ENCODE data around the gene MIS18BP1. TPM values are rescaled to one million over a fixed set of nuclear protein-coding genes. Genes with fewer than 3 reads are reported as not detected.
"Not testable (repeated sequence)": the region's sequence is repeated elsewhere in the genome, so short reads cannot be mapped to it uniquely, and the experiment has no call there.

The MIS18BP1 gene
- total and polyA plus RNA-seq, 7 donors: 1.5 to 5.1 (median 3.1) TPM

- H3K27ac ChIP-seq: no peak overlapping the region
- H3K9me3 ChIP-seq: no peaks in the 10 kb centered on the region
- no peak overlapping the region for H3K4me3 ChIP-seq
- no peaks in the 10 kb centered on the region for H3K36me3 ChIP-seq (ENCODE audit: insufficient read depth in 1 of 2, low read depth in 1 of 2)
- intact Hi-C loops (cut with DNase I): no loop called here
- no peaks in the 10 kb centered on the region for H3K27me3 ChIP-seq (ENCODE audit: insufficient read depth in 3 of 3, low read length in 2 of 3)
- DNase-seq (no peak), ATAC-seq (no peak)
- 73 to 80% (median 78%) methylated on average over 2 of the region's 2 CpGs for WGBS, 3 donors
- no peaks in the 10 kb centered on the region for H3K4me1 ChIP-seq
- TF ChIP-seq, protein P1, sequence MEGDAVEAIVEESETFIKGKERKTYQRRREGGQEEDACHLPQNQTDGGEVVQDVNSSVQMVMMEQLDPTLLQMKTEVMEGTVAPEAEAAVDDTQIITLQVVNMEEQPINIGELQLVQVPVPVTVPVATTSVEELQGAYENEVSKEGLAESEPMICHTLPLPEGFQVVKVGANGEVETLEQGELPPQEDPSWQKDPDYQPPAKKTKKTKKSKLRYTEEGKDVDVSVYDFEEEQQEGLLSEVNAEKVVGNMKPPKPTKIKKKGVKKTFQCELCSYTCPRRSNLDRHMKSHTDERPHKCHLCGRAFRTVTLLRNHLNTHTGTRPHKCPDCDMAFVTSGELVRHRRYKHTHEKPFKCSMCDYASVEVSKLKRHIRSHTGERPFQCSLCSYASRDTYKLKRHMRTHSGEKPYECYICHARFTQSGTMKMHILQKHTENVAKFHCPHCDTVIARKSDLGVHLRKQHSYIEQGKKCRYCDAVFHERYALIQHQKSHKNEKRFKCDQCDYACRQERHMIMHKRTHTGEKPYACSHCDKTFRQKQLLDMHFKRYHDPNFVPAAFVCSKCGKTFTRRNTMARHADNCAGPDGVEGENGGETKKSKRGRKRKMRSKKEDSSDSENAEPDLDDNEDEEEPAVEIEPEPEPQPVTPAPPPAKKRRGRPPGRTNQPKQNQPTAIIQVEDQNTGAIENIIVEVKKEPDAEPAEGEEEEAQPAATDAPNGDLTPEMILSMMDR (IDR thresholded peaks at IDR 0.05): no peak
Observed at GRCh38 chr14:45284802-45285201, 31.8 kb upstream of the MIS18BP1 start.

GRCh38 chr14:45281731-45282400 is 28.9 kb upstream of the MIS18BP1 start:
- 89 to 92% (median 90%) methylated on average over 12 of the region's 12 CpGs for WGBS, 3 donors
- ATAC-seq; H3K4me1 ChIP-seq; H3K27ac ChIP-seq; intact Hi-C loops (cut with DNase I); H3K36me3 ChIP-seq (ENCODE audit: insufficient read depth in 1 of 2, low read depth in 1 of 2); H3K4me3 ChIP-seq; H3K9me3 ChIP-seq; H3K27me3 ChIP-seq (ENCODE audit: insufficient read depth in 3 of 3, low read length in 2 of 3); DNase-seq: not testable (repeated sequence)

- H3K4me1 ChIP-seq: peaks cover 7% of the 10 kb centered on the region
- WGBS, 3 donors: 89 to 96% (median 90%) methylated on average over 6 of the region's 6 CpGs
- no peak overlapping the region for H3K4me3 ChIP-seq
- no peak for ATAC-seq
- DNase-seq: no peak
- H3K27ac ChIP-seq: no peak overlapping the region
- no peaks in the 10 kb centered on the region for H3K27me3 ChIP-seq (ENCODE audit: insufficient read depth in 3 of 3, low read length in 2 of 3)
- H3K9me3 ChIP-seq: no peaks in the 10 kb centered on the region
- intact Hi-C loops (cut with DNase I): no loop called here
- TF ChIP-seq, protein P1 (IDR thresholded peaks at IDR 0.05): no peak
- no peaks in the 10 kb centered on the region for H3K36me3 ChIP-seq (ENCODE audit: insufficient read depth in 1 of 2, low read depth in 1 of 2)
Observed at GRCh38 chr14:45271858-45272537, 19.0 kb upstream of the MIS18BP1 start.

DNA sequence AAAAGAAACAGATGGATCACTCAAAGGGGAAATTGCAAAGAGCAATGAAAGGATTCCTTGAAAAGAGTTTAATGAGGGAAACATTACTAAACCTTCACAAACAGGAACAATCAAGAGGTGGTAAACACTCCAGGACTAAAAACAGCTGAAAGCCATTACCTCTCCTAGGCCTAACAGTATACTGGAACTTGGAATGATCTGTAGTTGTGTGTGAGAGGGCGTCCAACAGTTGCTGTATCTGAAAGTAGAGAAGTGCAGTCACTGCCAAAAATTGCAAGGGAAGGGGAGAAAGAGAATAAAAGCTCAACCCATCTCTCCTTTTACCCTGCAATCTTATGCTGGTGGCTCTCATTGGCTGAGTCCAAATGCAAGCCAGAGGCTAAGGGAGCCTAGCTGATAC is 17.0 kb upstream of the MIS18BP1 start:
- TF ChIP-seq, protein P1 (IDR thresholded peaks at IDR 0.05): no peak
- no peaks in the 10 kb centered on the region for H3K9me3 ChIP-seq
- H3K4me3 ChIP-seq: no peak overlapping the region
- no peaks in the 10 kb centered on the region for H3K36me3 ChIP-seq (ENCODE audit: insufficient read depth in 1 of 2, low read depth in 1 of 2)
- H3K4me1 ChIP-seq: peaks cover 7% of the 10 kb centered on the region
- no peaks in the 10 kb centered on the region for H3K27me3 ChIP-seq (ENCODE audit: insufficient read depth in 3 of 3, low read length in 2 of 3)
- no peak overlapping the region for H3K27ac ChIP-seq
- intact Hi-C loops (cut with DNase I): no loop called here
- 21 to 40% (median 22%) methylated on average over 1 of the region's 1 CpG for WGBS, 3 donors
- ATAC-seq (no peak), DNase-seq (no peak)

DNA sequence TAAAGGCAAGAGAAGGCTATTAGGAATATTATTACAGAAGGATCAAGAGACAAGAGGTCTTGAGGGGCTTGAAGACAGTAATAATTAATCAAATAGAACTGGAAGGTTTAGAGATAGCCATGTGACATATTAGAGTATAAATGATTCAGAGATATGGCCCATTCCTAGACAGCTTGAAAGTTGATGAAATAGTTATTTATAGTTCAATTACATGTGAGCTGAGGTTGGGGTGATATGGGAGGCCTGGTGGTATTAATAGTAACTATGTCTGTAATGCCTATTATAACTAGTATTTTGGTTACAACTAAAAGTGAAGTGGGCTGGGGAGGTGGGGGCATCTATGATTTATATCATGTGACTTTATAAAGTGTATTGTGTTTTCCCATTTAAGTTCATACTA is 14.1 kb upstream of the MIS18BP1 start:
- TF ChIP-seq, protein P1 (IDR thresholded peaks at IDR 0.05): no peak
- Histone ChIP-seq H3K27me3 (ENCODE audit: insufficient read depth in 3 of 3, low read length in 2 of 3) (no peaks in the 10 kb centered on the region), H3K36me3 (ENCODE audit: insufficient read depth in 1 of 2, low read depth in 1 of 2) (no peaks in the 10 kb centered on the region), H3K4me1 (peaks cover 7% of the 10 kb centered on the region), H3K4me3 (no peak overlapping the region), H3K27ac (peak overlapping the region; percentile 39), H3K9me3 (no peaks in the 10 kb centered on the region)
- intact Hi-C loops (cut with DNase I): loop anchor here in 1 of 2 donors (5.0 kb wide), 1 partner anchor 355 kb away; no protein-coding TSS in a partner anchor
- DNase-seq: no peak
- peak; percentile 94 to 95 (median 94) for ATAC-seq

Data from psoas muscle (tissue), 8 donors.